Occipital lobe (tissue), 2 donors: ENCODE data around the gene KCTD16. TPM values are rescaled to one million over a fixed set of nuclear protein-coding genes. Genes with fewer than 3 reads are reported as not detected.

Source experiments
- DNase-seq: peaks from one replicate; lab custom pipeline; 2025; lab: John Stamatoyannopoulos, UW
- total RNA-seq: library from RNA; depleted of rRNA; stranded (reverse); fragments of >200 nt; gene quantifications from one replicate; pipeline ENCODE4 v1.2.3, GENCODE V29; 2014

Gene KCTD16
- total RNA-seq, 1 donor from 2014 or later: 23.6 TPM

- DNase-seq: no peak
Measured at GRCh38 chr5:144331361-144331760, 160.7 kb downstream of the KCTD16 start.

- no peak for DNase-seq
Measured at GRCh38 chr5:144332265-144332664, 161.6 kb downstream of the KCTD16 start.

- DNase-seq: no peak
Measured at GRCh38 chr5:144333336-144333920, 162.8 kb downstream of the KCTD16 start.

- no peak for DNase-seq
Measured at GRCh38 chr5:144335561-144335960, 164.9 kb downstream of the KCTD16 start.

- DNase-seq: peak; percentile 2
Measured at GRCh38 chr5:144336191-144336961, 165.7 kb downstream of the KCTD16 start.

- DNase-seq: no peak
Measured at GRCh38 chr5:144352330-144352729, 181.7 kb downstream of the KCTD16 start.

- no peak for DNase-seq
Measured at GRCh38 chr5:144352732-144353317, 182.2 kb downstream of the KCTD16 start.

GRCh38 chr5:144356489-144356888 is 185.8 kb downstream of the KCTD16 start:
- no peak for DNase-seq

- DNase-seq: no peak
Measured at GRCh38 chr5:144361406-144361805, 190.7 kb downstream of the KCTD16 start.

GRCh38 chr5:144365885-144366284 is 195.2 kb downstream of the KCTD16 start:
- no peak for DNase-seq

GRCh38 chr5:144367991-144368390 is 197.3 kb downstream of the KCTD16 start:
- DNase-seq: no peak

- DNase-seq: no peak
Measured at GRCh38 chr5:144368556-144368955, 197.9 kb downstream of the KCTD16 start.

GRCh38 chr5:144369006-144369405 is 198.3 kb downstream of the KCTD16 start:
- no peak for DNase-seq

GRCh38 chr5:144370273-144370672 is 199.6 kb downstream of the KCTD16 start:
- no peak for DNase-seq

GRCh38 chr5:144374637-144375036 is 204.0 kb downstream of the KCTD16 start:
- DNase-seq: no peak

GRCh38 chr5:144377207-144377606 is 206.5 kb downstream of the KCTD16 start:
- no peak for DNase-seq

GRCh38 chr5:144378681-144379080 is 208.0 kb downstream of the KCTD16 start:
- no peak for DNase-seq

GRCh38 chr5:144385597-144385996 is 214.9 kb downstream of the KCTD16 start:
- no peak for DNase-seq

- no peak for DNase-seq
Measured at GRCh38 chr5:144386315-144386714, 215.6 kb downstream of the KCTD16 start.

- DNase-seq: no peak
Measured at GRCh38 chr5:144390133-144390532, 219.5 kb downstream of the KCTD16 start.

- no peak for DNase-seq
Measured at GRCh38 chr5:144391044-144391443, 220.4 kb downstream of the KCTD16 start.

- no peak for DNase-seq
Measured at GRCh38 chr5:144393641-144394435, 223.2 kb downstream of the KCTD16 start.
